H1 (cell line): ENCODE data around the gene TRABD. TPM values are rescaled to one million over a fixed set of nuclear protein-coding genes. Genes with fewer than 3 reads are reported as not detected.

Experiments used
- CTCF ChIA-PET: fragments of 300-600 bp; sonication (Branson Sonifier 250); formaldehyde crosslinking; loops from one replicate; lab custom pipeline; 2021; ENCODE audit not compliant: partially characterized antibody; lab: Charles Lee
- POLR2A ChIA-PET: fragments of 300-600 bp; sonication (Branson Sonifier 250); formaldehyde crosslinking; loops from one replicate; lab custom pipeline; 2021; ENCODE audit warnings: inconsistent platforms; ENCODE audit not compliant: partially characterized antibody; lab: Charles Lee
- DNase-seq, 2 experiments: peaks; one replicate each; pipeline versions ENCODE4 v3.0.0 to v3.0.0-alpha.2; 2010 to 2022; ENCODE audit warnings: low spot score in 2 of 2, low read depth in 1 of 2, mixed read lengths in 1 of 2
- FAIRE-seq: peaks from 2 replicates; lab custom pipeline; 2011; peaks lifted over from hg19 to GRCh38; lab: Jason Lieb, UNC
- H2AFZ ChIP-seq: 2 replicates; pipeline ENCODE4 v1.8.1; 2012; ENCODE audit warnings: low read length, inconsistent platforms
- H2AK5ac ChIP-seq: 2 replicates; pipeline ENCODE4 v1.6.1; 2013; ENCODE audit warnings: low read depth, low read length
- H2BK120ac ChIP-seq: replicated peaks from 2 replicates; pipeline ENCODE3; 2013; ENCODE audit warnings: low read depth, low read length, inconsistent platforms
- H2BK12ac ChIP-seq: 2 replicates; pipeline ENCODE4 v1.6.1; 2013; ENCODE audit warnings: low read depth, low read length
- H2BK15ac ChIP-seq: 2 replicates; pipeline ENCODE4 v1.6.1; 2013; ENCODE audit warnings: low read length
- H2BK20ac ChIP-seq: 2 replicates; pipeline ENCODE4 v1.6.1; 2013; ENCODE audit warnings: low read length
- H2BK5ac ChIP-seq: 2 replicates; pipeline ENCODE4 v1.6.1; 2013; ENCODE audit warnings: low read depth, low read length
- H3K14ac ChIP-seq: 2 replicates; pipeline ENCODE4 v1.6.1; 2013; ENCODE audit warnings: inconsistent platforms; ENCODE audit not compliant: insufficient read length
- H3K18ac ChIP-seq: 2 replicates; pipeline ENCODE4 v1.6.1; 2013; ENCODE audit warnings: low read length; ENCODE audit errors: extremely low read depth
- H3K23ac ChIP-seq: 2 replicates; pipeline ENCODE4 v1.6.1; 2013; ENCODE audit warnings: inconsistent platforms; ENCODE audit not compliant: insufficient read length
- H3K23me2 ChIP-seq: 2 replicates; pipeline ENCODE4 v1.6.1; 2013; ENCODE audit warnings: low read depth, low read length
- H3K27ac ChIP-seq: 2 replicates; pipeline ENCODE4 v1.6.1; 2011; ENCODE audit warnings: low read depth, low read length, inconsistent platforms
- H3K27me3 ChIP-seq, 4 experiments: replicated peaks in 1 of 4; 1 replicate in 1 of 4; 2 replicates in 3 of 4; pipeline versions ENCODE4 v1.6.1 to v1.8.1; 2011 to 2013; ENCODE audit warnings: low read length in 3 of 4, mild to moderate bottlenecking in 3 of 4, inconsistent platforms in 2 of 4, mixed read lengths in 2 of 4, moderate library complexity in 1 of 4; ENCODE audit not compliant: control insufficient read depth in 3 of 4, insufficient read depth in 3 of 4; ENCODE audit errors: extremely low read depth in 1 of 4
- H3K36me3 ChIP-seq, 4 experiments: 2 replicates each; pipeline versions ENCODE4 v1.6.1 to v1.8.1; 2011 to 2013; ENCODE audit warnings: mild to moderate bottlenecking in 4 of 4, low read length in 3 of 4, moderate library complexity in 2 of 4, control low read depth in 1 of 4, inconsistent platforms in 1 of 4; ENCODE audit not compliant: insufficient read depth in 4 of 4, control insufficient read depth in 2 of 4
- H3K4ac ChIP-seq: replicated peaks from 2 replicates; pipeline ENCODE3; 2013; ENCODE audit warnings: low read length, low read depth, mixed read lengths, inconsistent platforms; ENCODE audit not compliant: insufficient read length
- H3K4me1 ChIP-seq, 4 experiments: replicated peaks in 1 of 4; 1 replicate in 1 of 4; 2 replicates in 3 of 4; pipeline versions ENCODE4 v1.6.1 to v1.8.1; 2011 to 2013; ENCODE audit warnings: low read length in 3 of 4, inconsistent platforms in 2 of 4, mixed read lengths in 1 of 4; ENCODE audit not compliant: insufficient read depth in 4 of 4, control insufficient read depth in 3 of 4
- H3K4me2 ChIP-seq, 2 experiments: 2 replicates each; pipeline versions ENCODE4 v1.6.1 to v1.8.1; 2011 to 2013; ENCODE audit warnings: low read depth in 2 of 2, low read length in 2 of 2, control low read depth in 1 of 2, inconsistent platforms in 1 of 2, mild to moderate bottlenecking in 1 of 2; ENCODE audit not compliant: insufficient read depth in 1 of 2
- H3K4me3 ChIP-seq, 4 experiments: fragments of 200-600, 300-600 bp in 1 of 4; sonication (generic), shearing (Covaris generic), sonication (Bioruptor Twin) in 1 of 4; 2 replicates each; pipeline versions ENCODE4 v1.5.1 to v1.8.1; 2011 to 2016; ENCODE audit warnings: low read length in 4 of 4, low read depth in 3 of 4, control low read depth in 2 of 4, inconsistent platforms in 2 of 4, mild to moderate bottlenecking in 2 of 4, mixed read lengths in 1 of 4, moderate library complexity in 1 of 4; ENCODE audit not compliant: insufficient read depth in 2 of 4; ENCODE audit errors: extremely low read depth in 1 of 4
- H3K56ac ChIP-seq: replicated peaks from 2 replicates; pipeline ENCODE3; 2013; ENCODE audit warnings: low read depth, mild to moderate bottlenecking, mixed read lengths, low read length, inconsistent platforms; ENCODE audit not compliant: insufficient read length
- H3K79me1 ChIP-seq: 2 replicates; pipeline ENCODE4 v1.6.1; 2013; ENCODE audit warnings: low read depth, low read length, control low read depth
- H3K79me2 ChIP-seq, 2 experiments: 2 replicates each; pipeline versions ENCODE4 v1.6.1 to v1.8.1; 2012 to 2013; ENCODE audit warnings: low read length in 2 of 2, mild to moderate bottlenecking in 2 of 2, inconsistent platforms in 1 of 2; ENCODE audit not compliant: insufficient read depth in 2 of 2, control insufficient read depth in 1 of 2
- H3K9ac ChIP-seq, 4 experiments: replicated peaks in 1 of 4; 1 replicate in 1 of 4; 2 replicates in 3 of 4; pipeline versions ENCODE4 v1.6.1 to v1.8.1; 2011 to 2013; ENCODE audit warnings: low read depth in 3 of 4, low read length in 3 of 4, control low read depth in 2 of 4, mild to moderate bottlenecking in 2 of 4, moderate library complexity in 2 of 4, inconsistent platforms in 1 of 4; ENCODE audit errors: extremely low read depth in 1 of 4
- H3K9me3 ChIP-seq, 2 experiments: 2 replicates each; pipeline versions ENCODE4 v1.6.1 to v1.8.1; 2012 to 2013; ENCODE audit warnings: mild to moderate bottlenecking in 2 of 2, moderate library complexity in 2 of 2, control low read depth in 1 of 2, inconsistent platforms in 1 of 2, low read depth in 1 of 2, low read length in 1 of 2, mixed read lengths in 1 of 2; ENCODE audit not compliant: insufficient read depth in 2 of 2
- H4K20me1 ChIP-seq, 2 experiments: replicated peaks in 1 of 2; 2 replicates each; pipeline versions ENCODE3 to v1.8.1; 2011 to 2013; ENCODE audit warnings: inconsistent platforms in 2 of 2, low read length in 2 of 2, mild to moderate bottlenecking in 1 of 2; ENCODE audit not compliant: insufficient read depth in 2 of 2, control insufficient read depth in 1 of 2
- H4K5ac ChIP-seq: 2 replicates; pipeline ENCODE4 v1.6.1; 2013; ENCODE audit warnings: low read length, low read depth, mixed read lengths, inconsistent platforms; ENCODE audit not compliant: insufficient read length
- H4K8ac ChIP-seq: 2 replicates; pipeline ENCODE4 v1.8.0; 2013; ENCODE audit warnings: mild to moderate bottlenecking, moderate library complexity, low read length, inconsistent platforms; ENCODE audit not compliant: insufficient read depth; ENCODE audit errors: extremely low read depth
- H4K91ac ChIP-seq: replicated peaks from 2 replicates; pipeline ENCODE3; 2013; ENCODE audit warnings: low read length, mixed read lengths, inconsistent platforms; ENCODE audit not compliant: insufficient read length
- FOSL1 ChIP-seq: IDR thresholded peaks from 2 replicates; pipeline ENCODE4 v1.6.1; 2011; ENCODE audit warnings: mild to moderate bottlenecking, low read depth, low read length, moderate library complexity; ENCODE audit not compliant: insufficient read depth
- HDAC2 ChIP-seq, 2 experiments: fragments of 300-600 bp in 1 of 2; sonication (generic) in 1 of 2; IDR thresholded peaks; 2 replicates each; pipeline ENCODE4 v1.6.1; 2011 to 2012; ENCODE audit warnings: low read depth in 2 of 2, low read length in 2 of 2, mild to moderate bottlenecking in 2 of 2, moderate library complexity in 2 of 2, borderline replicate concordance in 1 of 2, inconsistent platforms in 1 of 2
- JUND ChIP-seq: IDR thresholded peaks from 2 replicates; pipeline ENCODE4 v1.6.1; 2011; ENCODE audit warnings: mild to moderate bottlenecking, improper control_type of control experiment, low read length
- MAFK ChIP-seq: IDR thresholded peaks from 2 replicates; pipeline ENCODE4 v1.6.1; 2012; ENCODE audit warnings: low read depth, mild to moderate bottlenecking, improper control_type of control experiment, low read length
- SP1 ChIP-seq: IDR thresholded peaks from 2 replicates; pipeline ENCODE4 v1.6.1; 2011; ENCODE audit warnings: low read depth, low read length
- SP4 ChIP-seq: IDR thresholded peaks from 2 replicates; pipeline ENCODE4 v1.6.1; 2012; ENCODE audit warnings: low read length, inconsistent platforms
- SRF ChIP-seq: IDR thresholded peaks from 2 replicates; pipeline ENCODE4 v1.6.1; 2011; ENCODE audit warnings: mild to moderate bottlenecking, low read depth, low read length, moderate library complexity
- TAF1 ChIP-seq: IDR thresholded peaks from 2 replicates; pipeline ENCODE4 v1.6.1; 2011; ENCODE audit warnings: mild to moderate bottlenecking, low read depth, low read length
- USF2 ChIP-seq: IDR thresholded peaks from 2 replicates; pipeline ENCODE4 v1.6.1; 2011; ENCODE audit warnings: low read length, improper control_type of control experiment
- YY1 ChIP-seq: IDR thresholded peaks from 2 replicates; pipeline ENCODE4 v1.6.1; 2011; ENCODE audit warnings: low read depth, mild to moderate bottlenecking, low read length
- WGBS, 2 experiments: shearing (Covaris generic) in 1 of 2; methylation state at CpG; one replicate each; pipeline versions ENCODE4 v1.1.6 to v1.1.7; 2013 to 2015; ENCODE audit warnings: low lambda C conversion rate in 2 of 2, mixed read lengths in 2 of 2, inconsistent platforms in 1 of 2, low coverage in 1 of 2, missing lambda C conversion rate in 1 of 2; ENCODE audit not compliant: insufficient replicate concordance in 2 of 2, insufficient coverage in 1 of 2, insufficient read length in 1 of 2; ENCODE audit errors: extremely low coverage in 1 of 2, missing lambda C conversion rate in 1 of 2; 5-methylcytosine and 5-hydroxymethylcytosine counted together
- polyA plus RNA-seq, 7 experiments: library from polyadenylated mRNA; depleted of rRNA in 3 of 7; stranded (reverse) in 5 of 7; unstranded in 2 of 7; fragments of >200 nt in 5 of 7; fragments of 200-250 nt in 2 of 7; gene quantifications; 1 replicate in 5 of 7; 2 replicates in 1 of 7; 4 replicates in 1 of 7; pipeline versions ENCODE4 v1.2.1 to v1.2.3, GENCODE V29; 2011 to 2013; ENCODE audit warnings: missing spikeins in 2 of 7, mixed read lengths in 2 of 7
- total RNA-seq: library from RNA; stranded (reverse); fragmentation: NEBNext Ultra II Directional; extraction: Animal tissue kit (Norgen Biotek cat#: 25700); gene quantifications from 2 replicates; pipeline ENCODE4 v1.2.1, GENCODE V29; 2021

TRABD gene
- total and polyA plus RNA-seq, 2 of the 8 experiments (the other 6 are each of a cell fraction or from before 2014, with no cell fraction given) = 44.2 to 57.5 TPM

GRCh38 chr22:50183141-50183971, 2.4 kb upstream of the TRABD start:
- H2BK12ac ChIP-seq = 0 out of 2 replicates have a peak overlapping the region, but pooled peaks have one; percentile 50
- no peak overlapping the region for H3K4ac ChIP-seq
- H3K27me3 ChIP-seq = peaks cover 0 to 13% (median 5%) of the 10 kb centered on the region in 4 experiments; a peak in 3 of 7 replicates
- peak overlapping the region in 1 of 2 experiments; percentile 82; a peak in 1 of 4 replicates for H3K4me2 ChIP-seq
- no peaks in the 10 kb centered on the region for H3K9me3 ChIP-seq
- no peak overlapping the region for H4K91ac ChIP-seq
- H3K4me1 ChIP-seq = peaks cover 2 to 18% (median 12%) of the 10 kb centered on the region in 4 experiments; a peak in 6 of 7 replicates
- H4K20me1 ChIP-seq = peaks cover 0 to 12% of the 10 kb centered on the region in 2 experiments
- CTCF ChIA-PET = interaction anchor here (1.0 to 1.5 kb wide), 6 partner anchors 8 to 34 kb away, joined by 3 to 9 read pairs (median 4); partner anchors contain the start of gene PANX2
- peaks cover 0 to 4% of the 10 kb centered on the region in 2 experiments; a peak in 1 of 4 replicates for H3K79me2 ChIP-seq
- 0 out of 2 replicates have a peak overlapping the region, but pooled peaks have one; percentile 86 for H2BK20ac ChIP-seq
- H3K36me3 ChIP-seq = no peaks in the 10 kb centered on the region
- H3K27ac ChIP-seq = no peak overlapping the region
- H2AK5ac ChIP-seq = no peak overlapping the region
- H3K4me3 ChIP-seq = no peak overlapping the region
- no peak overlapping the region for H4K8ac ChIP-seq
- no peak overlapping the region for H4K5ac ChIP-seq
- 87% methylated on average over 18 of the region's 19 CpGs; no CpG with 5 or more reads in 1 of the 2 experiments for WGBS, 2 experiments
- H2BK120ac ChIP-seq = no peak overlapping the region
- H3K18ac ChIP-seq = no peak overlapping the region; the same call in 1 of the 2 replicates
- no peak overlapping the region for H3K56ac ChIP-seq
- H2BK5ac ChIP-seq = no peak overlapping the region
- H3K23me2 ChIP-seq = peaks cover 8% of the 10 kb centered on the region; the same call in 1 of the 2 replicates
- no peak overlapping the region for H3K14ac ChIP-seq
- FAIRE-seq (no peak), DNase-seq (no peak)
- no peak overlapping the region for H3K9ac ChIP-seq
- no peak overlapping the region for H2AFZ ChIP-seq
- no peaks in the 10 kb centered on the region; the same call in 1 of the 2 replicates for H3K79me1 ChIP-seq
- H3K23ac ChIP-seq = no peak overlapping the region
- POLR2A ChIA-PET = interaction anchor here (1.5 kb wide), 1 partner anchor 11 kb away, joined by 8 read pairs; no protein-coding TSS in a partner anchor
- H2BK15ac ChIP-seq = no peak overlapping the region; the same call in 1 of the 2 replicates
- TF ChIP-seq SP4 (no peak), HDAC2 (IDR thresholded peaks at IDR 0.05; ENCODE audit: borderline replicate concordance in 1 of 2, low read depth in 2 of 2, low read length in 2 of 2) (no peak), FOSL1 (no peak), YY1 (no peak), TAF1 (no peak), SRF (no peak), JUND (no peak), USF2 (no peak), SP1 (no peak), MAFK (no peak)
